ENCODE results near the gene TRAPPC12.

The TRAPPC12 gene

DNA sequence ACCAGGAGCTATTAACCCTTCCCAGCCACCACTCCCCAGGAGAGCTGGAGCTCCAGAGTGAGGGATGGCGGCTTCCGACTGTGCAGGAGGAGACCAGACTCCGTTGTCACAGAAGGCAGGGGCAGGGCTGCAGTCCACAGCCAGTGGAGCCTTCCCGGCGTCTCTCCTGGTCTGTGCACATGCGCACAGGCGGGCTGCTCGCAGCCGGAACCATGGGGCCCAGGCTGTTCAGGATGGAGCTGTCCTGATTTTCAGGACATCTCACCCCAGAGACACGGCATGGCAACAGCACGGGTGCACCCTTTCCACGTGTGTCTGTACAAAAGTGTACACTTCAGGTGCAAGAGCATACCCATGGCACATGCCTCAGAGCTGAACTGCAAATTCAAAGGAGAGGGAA, 30.7 kb upstream of the TRAPPC12 start:
- H3K27ac ChIP-seq (ENCODE audit: low read depth, low read length) = no peak overlapping the region
- H3K79me2 ChIP-seq (ENCODE audit: control insufficient read depth, low read length) = no peaks in the 10 kb centered on the region
- no peaks in the 10 kb centered on the region for H4K20me1 ChIP-seq (ENCODE audit: control insufficient read depth, insufficient read depth, low read depth, low read length)
- no peaks in the 10 kb centered on the region for H3F3A ChIP-seq (ENCODE audit: control insufficient read depth, insufficient read depth)
- TF ChIP-seq EZH2phosphoT487 (IDR thresholded peaks at IDR 0.05; ENCODE audit: borderline replicate concordance, low read length) = no peak
- TF ChIP-seq, protein P1, sequence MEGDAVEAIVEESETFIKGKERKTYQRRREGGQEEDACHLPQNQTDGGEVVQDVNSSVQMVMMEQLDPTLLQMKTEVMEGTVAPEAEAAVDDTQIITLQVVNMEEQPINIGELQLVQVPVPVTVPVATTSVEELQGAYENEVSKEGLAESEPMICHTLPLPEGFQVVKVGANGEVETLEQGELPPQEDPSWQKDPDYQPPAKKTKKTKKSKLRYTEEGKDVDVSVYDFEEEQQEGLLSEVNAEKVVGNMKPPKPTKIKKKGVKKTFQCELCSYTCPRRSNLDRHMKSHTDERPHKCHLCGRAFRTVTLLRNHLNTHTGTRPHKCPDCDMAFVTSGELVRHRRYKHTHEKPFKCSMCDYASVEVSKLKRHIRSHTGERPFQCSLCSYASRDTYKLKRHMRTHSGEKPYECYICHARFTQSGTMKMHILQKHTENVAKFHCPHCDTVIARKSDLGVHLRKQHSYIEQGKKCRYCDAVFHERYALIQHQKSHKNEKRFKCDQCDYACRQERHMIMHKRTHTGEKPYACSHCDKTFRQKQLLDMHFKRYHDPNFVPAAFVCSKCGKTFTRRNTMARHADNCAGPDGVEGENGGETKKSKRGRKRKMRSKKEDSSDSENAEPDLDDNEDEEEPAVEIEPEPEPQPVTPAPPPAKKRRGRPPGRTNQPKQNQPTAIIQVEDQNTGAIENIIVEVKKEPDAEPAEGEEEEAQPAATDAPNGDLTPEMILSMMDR (IDR thresholded peaks at IDR 0.05; ENCODE audit: low read depth, low read length, poor library complexity, severe bottlenecking) = no peak
- no peaks in the 10 kb centered on the region for H3K9me3 ChIP-seq (ENCODE audit: control insufficient read depth, insufficient read depth, low read length)
- no peaks in the 10 kb centered on the region for H3K27me3 ChIP-seq (ENCODE audit: control insufficient read depth, low read length)
- H3K9me2 ChIP-seq (replicated peaks; ENCODE audit: control insufficient read depth, low read length) = no peaks in the 10 kb centered on the region
- H3K4me1 ChIP-seq (ENCODE audit: control insufficient read depth, low read length) = no peaks in the 10 kb centered on the region
- H3K4me3 ChIP-seq (ENCODE audit: low read length) = no peak overlapping the region
- H3K36me3 ChIP-seq (ENCODE audit: control insufficient read depth, low read length) = peaks cover 25% of the 10 kb centered on the region
- H3K4me2 ChIP-seq (ENCODE audit: low read length) = no peak overlapping the region

DNA sequence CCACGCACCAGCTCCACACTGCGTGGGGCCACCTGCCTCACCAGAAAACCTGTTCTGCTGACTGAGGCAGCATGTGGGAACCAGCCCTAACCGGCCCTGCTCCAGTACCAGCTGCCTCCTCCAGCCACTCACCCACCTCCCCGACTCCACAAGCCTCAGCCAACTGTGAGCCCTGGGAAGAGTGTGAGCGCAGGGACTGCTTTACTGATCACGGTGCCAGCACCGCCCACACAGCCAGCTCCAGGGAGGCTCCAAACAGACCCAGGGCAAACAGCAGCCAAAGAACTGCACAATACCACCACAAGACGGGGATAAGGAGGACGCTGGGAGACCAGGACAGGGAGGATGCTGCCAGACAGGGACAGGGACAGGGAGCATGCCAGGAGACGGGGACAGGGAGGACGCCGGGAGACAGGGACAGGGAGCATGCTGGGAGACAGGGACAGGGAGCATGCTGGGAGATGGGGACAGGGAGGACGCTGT, 30.2 kb upstream of the TRAPPC12 start:
- Histone ChIP-seq H4K20me1 (ENCODE audit: control insufficient read depth, insufficient read depth, low read depth, low read length) (no peaks in the 10 kb centered on the region), H3F3A (ENCODE audit: control insufficient read depth, insufficient read depth) (no peaks in the 10 kb centered on the region), H3K9me3 (ENCODE audit: control insufficient read depth, insufficient read depth, low read length) (no peaks in the 10 kb centered on the region), H3K9me2 (replicated peaks; ENCODE audit: control insufficient read depth, low read length) (no peaks in the 10 kb centered on the region), H3K79me2 (ENCODE audit: control insufficient read depth, low read length) (no peaks in the 10 kb centered on the region), H3K27me3 (ENCODE audit: control insufficient read depth, low read length) (no peaks in the 10 kb centered on the region), H3K4me1 (ENCODE audit: control insufficient read depth, low read length) (no peaks in the 10 kb centered on the region), H3K4me2 (ENCODE audit: low read length) (no peak overlapping the region), H3K36me3 (ENCODE audit: control insufficient read depth, low read length) (peaks cover 30% of the 10 kb centered on the region), H3K4me3 (ENCODE audit: low read length) (no peak overlapping the region), H3K27ac (ENCODE audit: low read depth, low read length) (no peak overlapping the region)
- no peak for TF ChIP-seq EZH2phosphoT487 (IDR thresholded peaks at IDR 0.05; ENCODE audit: borderline replicate concordance, low read length)
- TF ChIP-seq, protein P1 (IDR thresholded peaks at IDR 0.05; ENCODE audit: low read depth, low read length, poor library complexity, severe bottlenecking) = no peak

DNA sequence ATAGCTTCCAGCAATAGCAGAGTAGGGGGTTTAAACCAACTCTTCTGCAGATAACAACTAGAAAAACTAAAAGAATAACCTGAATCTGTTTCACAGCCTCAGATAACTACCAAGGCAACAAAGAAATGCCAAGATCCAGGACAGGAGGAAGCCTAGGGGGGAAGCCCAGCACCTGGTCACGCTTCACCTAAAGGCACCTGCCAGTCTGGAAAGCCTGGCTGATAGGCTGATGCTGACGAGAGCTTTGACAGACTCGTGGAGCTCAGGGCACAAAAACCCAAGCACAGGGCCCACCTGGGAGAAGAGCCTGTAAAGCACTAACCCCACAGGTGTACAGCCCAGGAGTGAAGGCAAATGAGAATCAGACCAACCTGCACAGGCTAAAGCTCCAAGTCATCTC, 24.5 kb upstream of the TRAPPC12 start:
- Histone ChIP-seq H3K4me2 (ENCODE audit: low read length) (no peak overlapping the region), H3F3A (ENCODE audit: control insufficient read depth, insufficient read depth) (0 out of 2 replicates have a peak, but pooled peaks cover 2% of the 10 kb centered on the region), H3K36me3 (ENCODE audit: control insufficient read depth, low read length) (peaks cover 32% of the 10 kb centered on the region), H3K9me3 (ENCODE audit: control insufficient read depth, insufficient read depth, low read length) (no peaks in the 10 kb centered on the region), H3K4me3 (ENCODE audit: low read length) (no peak overlapping the region), H3K4me1 (ENCODE audit: control insufficient read depth, low read length) (peaks cover 16% of the 10 kb centered on the region), H3K9me2 (replicated peaks; ENCODE audit: control insufficient read depth, low read length) (no peaks in the 10 kb centered on the region), H3K27me3 (ENCODE audit: control insufficient read depth, low read length) (no peaks in the 10 kb centered on the region), H3K79me2 (ENCODE audit: control insufficient read depth, low read length) (peaks cover 49% of the 10 kb centered on the region), H3K27ac (ENCODE audit: low read depth, low read length) (no peak overlapping the region), H4K20me1 (ENCODE audit: control insufficient read depth, insufficient read depth, low read depth, low read length) (no peaks in the 10 kb centered on the region)
- TF ChIP-seq, protein P1 (IDR thresholded peaks at IDR 0.05; ENCODE audit: low read depth, low read length, poor library complexity, severe bottlenecking) = no peak
